CD8-positive, alpha-beta memory T cell (primary cell): ENCODE measurements around the gene RAB9B. TPM values are rescaled to one million over a fixed set of nuclear protein-coding genes. Genes with fewer than 3 reads are reported as not detected.

Experiments
- CTCF ChIA-PET: fragments of 350-600 bp; sonication (Branson Sonifier 250); formaldehyde crosslinking; loops from one replicate; lab custom pipeline; 2021; ENCODE audit warnings: antibody characterized with exemption; lab: Charles Lee
- POLR2A ChIA-PET: fragments of 350-600 bp; sonication (Branson Sonifier 250); formaldehyde crosslinking; loops from one replicate; lab custom pipeline; 2021; ENCODE audit warnings: antibody characterized with exemption; lab: Charles Lee
- DNase-seq, 5 donors: peaks; one replicate each; pipeline versions ENCODE4 v3.0.0 to v3.0.0-alpha.2; 2020 to 2022; ENCODE audit warnings: mixed read lengths in 1 of 5
- H3K27ac ChIP-seq: one replicate; pipeline ENCODE4 v1.7.0; 2013; ENCODE audit warnings: low read depth, mild to moderate bottlenecking, low read length, moderate library complexity
- H3K27me3 ChIP-seq: 2 replicates; pipeline ENCODE4 v1.7.0; 2013; ENCODE audit warnings: low read length, mild to moderate bottlenecking; ENCODE audit not compliant: insufficient read depth, poor library complexity, severe bottlenecking
- H3K36me3 ChIP-seq: 2 replicates; pipeline ENCODE4 v1.7.0; 2013; ENCODE audit warnings: mild to moderate bottlenecking, low read length, moderate library complexity; ENCODE audit not compliant: insufficient read depth
- H3K4me1 ChIP-seq: 2 replicates; pipeline ENCODE4 v1.7.0; 2013; ENCODE audit warnings: mild to moderate bottlenecking, low read length, moderate library complexity; ENCODE audit not compliant: insufficient read depth
- H3K4me3 ChIP-seq: 2 replicates; pipeline ENCODE4 v1.7.0; 2013; ENCODE audit warnings: mild to moderate bottlenecking, low read length
- H3K9me3 ChIP-seq: 2 replicates; pipeline ENCODE4 v1.7.0; 2013; ENCODE audit warnings: mild to moderate bottlenecking, low read length
- H3K27ac Mint-ChIP-seq, 8 donors: one replicate each; pipeline ENCODE4 v1.8.0; 2020 to 2021; ENCODE audit warnings: mixed read lengths in 8 of 8, mild to moderate bottlenecking in 6 of 8, inconsistent platforms in 3 of 8, moderate library complexity in 3 of 8
- H3K27me3 Mint-ChIP-seq, 2 donors: one replicate each; pipeline ENCODE4 v1.8.0; 2020 to 2021; ENCODE audit warnings: mixed read lengths in 2 of 2, mild to moderate bottlenecking in 1 of 2, moderate library complexity in 1 of 2
- H3K36me3 Mint-ChIP-seq, 3 donors: one replicate each; pipeline ENCODE4 v1.8.0; 2020 to 2021; ENCODE audit warnings: mixed read lengths in 3 of 3, inconsistent platforms in 1 of 3, mild to moderate bottlenecking in 1 of 3
- H3K4me1 Mint-ChIP-seq, 3 donors: one replicate each; pipeline ENCODE4 v1.8.0; 2020 to 2021; ENCODE audit warnings: mixed read lengths in 3 of 3, inconsistent platforms in 1 of 3, mild to moderate bottlenecking in 1 of 3
- H3K4me3 Mint-ChIP-seq, 7 donors: one replicate each; pipeline ENCODE4 v1.8.0; 2020 to 2021; ENCODE audit warnings: mixed read lengths in 7 of 7, mild to moderate bottlenecking in 6 of 7, moderate library complexity in 4 of 7, inconsistent platforms in 2 of 7
- H3K9me3 Mint-ChIP-seq, 5 donors: one replicate each; pipeline ENCODE4 v1.8.0; 2020 to 2022; ENCODE audit warnings: mixed read lengths in 5 of 5, mild to moderate bottlenecking in 3 of 5, moderate library complexity in 2 of 5, inconsistent platforms in 1 of 5
- polyA plus RNA-seq: library from polyadenylated mRNA; unstranded; fragments of 300-500 nt; fragmentation: Illumina TruSeq; gene quantifications from one replicate; pipeline ENCODE4 v1.2.3, GENCODE V29; 2021
- total RNA-seq, 2 experiments: library from RNA; stranded (reverse); gene quantifications; one replicate each; pipeline ENCODE4 v1.2.3, GENCODE V29; 2021

Gene RAB9B
- total and polyA plus RNA-seq, 3 experiments from 2014 or later, result 0.22 to 0.44 (median 0.35) TPM

GRCh38 chrX:103800318-103800717 lies 31.7 kb downstream of the RAB9B start:
- no peak for DNase-seq
- Histone ChIP-seq H3K27me3 (no peaks in the 10 kb centered on the region), H3K4me3 (no peak overlapping the region), H3K36me3 (no peaks in the 10 kb centered on the region), H3K9me3 (no peaks in the 10 kb centered on the region), H3K4me1 (no peaks in the 10 kb centered on the region), H3K27ac (no peak overlapping the region)
- Mint-ChIP-seq H3K36me3 (no peaks in the 10 kb centered on the region), H3K27me3 (peaks cover 0 to 2% of the 10 kb centered on the region in 2 donors), H3K4me1 (no peaks in the 10 kb centered on the region), H3K4me3 (no peak overlapping the region), H3K9me3 (no peaks in the 10 kb centered on the region), H3K27ac (no peak overlapping the region)
- ChIA-PET POLR2A (no interaction called here), CTCF (no interaction called here)

- Histone ChIP-seq H3K27me3 (no peaks in the 10 kb centered on the region), H3K4me1 (no peaks in the 10 kb centered on the region), H3K4me3 (no peak overlapping the region), H3K36me3 (no peaks in the 10 kb centered on the region), H3K9me3 (no peaks in the 10 kb centered on the region), H3K27ac (no peak overlapping the region)
- H3K9me3 Mint-ChIP-seq, result no peaks in the 10 kb centered on the region
- H3K4me1 Mint-ChIP-seq, result no peaks in the 10 kb centered on the region
- no peak overlapping the region for H3K27ac Mint-ChIP-seq
- ChIA-PET CTCF (no interaction called here), POLR2A (no interaction called here)
- DNase-seq, result no peak
- H3K27me3 Mint-ChIP-seq, result peaks cover 2 to 5% of the 10 kb centered on the region in 2 donors
- H3K36me3 Mint-ChIP-seq, result no peaks in the 10 kb centered on the region
- no peak overlapping the region for H3K4me3 Mint-ChIP-seq
Observed at GRCh38 chrX:103797691-103798090, 34.4 kb downstream of the RAB9B start.

GRCh38 chrX:103794119-103794518 lies 37.9 kb downstream of the RAB9B start:
- no peaks in the 10 kb centered on the region for H3K9me3 Mint-ChIP-seq
- H3K4me3 ChIP-seq, result no peak overlapping the region
- ChIA-PET POLR2A (no interaction called here), CTCF (no interaction called here)
- no peak overlapping the region for H3K4me3 Mint-ChIP-seq
- no peaks in the 10 kb centered on the region for H3K36me3 Mint-ChIP-seq
- no peaks in the 10 kb centered on the region for H3K4me1 ChIP-seq
- H3K27me3 ChIP-seq, result no peaks in the 10 kb centered on the region
- H3K27me3 Mint-ChIP-seq, result peaks cover 4 to 8% of the 10 kb centered on the region in 2 donors
- H3K36me3 ChIP-seq, result no peaks in the 10 kb centered on the region
- no peaks in the 10 kb centered on the region for H3K9me3 ChIP-seq
- no peak overlapping the region for H3K27ac Mint-ChIP-seq
- no peak for DNase-seq
- no peak overlapping the region for H3K27ac ChIP-seq
- H3K4me1 Mint-ChIP-seq, result no peaks in the 10 kb centered on the region

GRCh38 chrX:103793545-103793940 lies 38.5 kb downstream of the RAB9B start:
- no peaks in the 10 kb centered on the region for H3K9me3 Mint-ChIP-seq
- Histone ChIP-seq H3K27ac (no peak overlapping the region), H3K27me3 (no peaks in the 10 kb centered on the region), H3K36me3 (no peaks in the 10 kb centered on the region), H3K9me3 (no peaks in the 10 kb centered on the region), H3K4me1 (no peaks in the 10 kb centered on the region), H3K4me3 (no peak overlapping the region)
- DNase-seq, result no peak
- H3K4me1 Mint-ChIP-seq, result no peaks in the 10 kb centered on the region
- no peak overlapping the region for H3K4me3 Mint-ChIP-seq
- H3K36me3 Mint-ChIP-seq, result no peaks in the 10 kb centered on the region
- H3K27me3 Mint-ChIP-seq, result peaks cover 4 to 8% of the 10 kb centered on the region in 2 donors
- no peak overlapping the region for H3K27ac Mint-ChIP-seq
- CTCF ChIA-PET, result no interaction called here
- POLR2A ChIA-PET, result no interaction called here

- ChIA-PET CTCF (no interaction called here), POLR2A (no interaction called here)
- H3K36me3 Mint-ChIP-seq, result no peaks in the 10 kb centered on the region
- no peak overlapping the region for H3K27ac Mint-ChIP-seq
- no peaks in the 10 kb centered on the region for H3K9me3 ChIP-seq
- no peak overlapping the region for H3K27ac ChIP-seq
- H3K27me3 ChIP-seq, result no peaks in the 10 kb centered on the region
- no peak overlapping the region for H3K4me3 Mint-ChIP-seq
- DNase-seq, result no peak
- no peaks in the 10 kb centered on the region for H3K36me3 ChIP-seq
- no peaks in the 10 kb centered on the region for H3K9me3 Mint-ChIP-seq
- no peaks in the 10 kb centered on the region for H3K4me1 Mint-ChIP-seq
- peaks cover 4 to 8% of the 10 kb centered on the region in 2 donors for H3K27me3 Mint-ChIP-seq
- no peaks in the 10 kb centered on the region for H3K4me1 ChIP-seq
- no peak overlapping the region for H3K4me3 ChIP-seq
Observed at GRCh38 chrX:103792916-103793544, 39.0 kb downstream of the RAB9B start.

- no peak overlapping the region for H3K27ac Mint-ChIP-seq
- H3K36me3 ChIP-seq, result no peaks in the 10 kb centered on the region
- no peaks in the 10 kb centered on the region for H3K9me3 ChIP-seq
- no peaks in the 10 kb centered on the region for H3K4me1 ChIP-seq
- DNase-seq, result no peak
- no peaks in the 10 kb centered on the region for H3K9me3 Mint-ChIP-seq
- no peaks in the 10 kb centered on the region for H3K27me3 ChIP-seq
- CTCF ChIA-PET, result no interaction called here
- no peaks in the 10 kb centered on the region for H3K36me3 Mint-ChIP-seq
- H3K27me3 Mint-ChIP-seq, result peaks cover 4 to 8% of the 10 kb centered on the region in 2 donors
- H3K4me1 Mint-ChIP-seq, result no peaks in the 10 kb centered on the region
- POLR2A ChIA-PET, result no interaction called here
- no peak overlapping the region for H3K4me3 ChIP-seq
- no peak overlapping the region for H3K27ac ChIP-seq
- H3K4me3 Mint-ChIP-seq, result no peak overlapping the region
Observed at GRCh38 chrX:103791826-103792485, 40.1 kb downstream of the RAB9B start.

GRCh38 chrX:103791228-103791627 lies 40.8 kb downstream of the RAB9B start:
- H3K27ac Mint-ChIP-seq, result no peak overlapping the region
- no peak overlapping the region for H3K27ac ChIP-seq
- H3K9me3 Mint-ChIP-seq, result no peaks in the 10 kb centered on the region
- no peak overlapping the region for H3K4me3 ChIP-seq
- H3K36me3 ChIP-seq, result no peaks in the 10 kb centered on the region
- H3K36me3 Mint-ChIP-seq, result no peaks in the 10 kb centered on the region
- H3K4me1 Mint-ChIP-seq, result no peaks in the 10 kb centered on the region
- POLR2A ChIA-PET, result no interaction called here
- no peak for DNase-seq
- CTCF ChIA-PET, result no interaction called here
- H3K27me3 ChIP-seq, result no peaks in the 10 kb centered on the region
- H3K9me3 ChIP-seq, result no peaks in the 10 kb centered on the region
- H3K27me3 Mint-ChIP-seq, result peaks cover 8% of the 10 kb centered on the region in 2 donors
- no peak overlapping the region for H3K4me3 Mint-ChIP-seq
- H3K4me1 ChIP-seq, result no peaks in the 10 kb centered on the region

GRCh38 chrX:103789004-103789403 lies 43.1 kb downstream of the RAB9B start:
- no peak overlapping the region for H3K27ac ChIP-seq
- Mint-ChIP-seq H3K27me3 (peaks cover 8% of the 10 kb centered on the region in 2 donors), H3K9me3 (no peaks in the 10 kb centered on the region)

More at GRCh38 chrX:103789004-103789403, 43.1 kb downstream of the RAB9B start:
- CTCF ChIA-PET, result no interaction called here
- Histone ChIP-seq H3K4me3 (no peak overlapping the region), H3K36me3 (no peaks in the 10 kb centered on the region), H3K27me3 (no peaks in the 10 kb centered on the region), H3K4me1 (no peaks in the 10 kb centered on the region), H3K9me3 (no peaks in the 10 kb centered on the region)
- Mint-ChIP-seq H3K36me3 (no peaks in the 10 kb centered on the region), H3K4me1 (no peaks in the 10 kb centered on the region), H3K4me3 (no peak overlapping the region), H3K27ac (no peak overlapping the region)
- POLR2A ChIA-PET, result no interaction called here
- no peak for DNase-seq
